HG02571 (cell line): ENCODE measurements around the gene NDUFS1.
"Not testable (repeated sequence)": the region's sequence is repeated elsewhere in the genome, so short reads cannot be mapped to it uniquely, and the experiment has no call there.

ENCODE experiments used
- ATAC-seq: cut with Tn5 transposase; IDR thresholded peaks from one replicate; pipeline ENCODE4 v1.9.1; 2021; ENCODE audit warnings: mild to moderate bottlenecking, moderate library complexity; ENCODE audit not compliant: unreplicated experiment

NDUFS1 gene

GRCh38 chr2:206159346-206160124 is at the start of gene NDUFS1, which contains the start of gene EEF1B2:
NDUFS1 (minus strand) TSS chr2:206159444; CDS start chr2:206153678, 5,766 bp downstream.
EEF1B2 (plus strand) TSS chr2:206159895; CDS start chr2:206159980, 85 bp downstream.
- ATAC-seq = peak; percentile 82

GRCh38 chr2:206208900-206209299 is 49.7 kb upstream of the NDUFS1 start:
- ATAC-seq = no peak

- ATAC-seq = not testable (repeated sequence)
Observed at GRCh38 chr2:206207316-206207715, 48.1 kb upstream of the NDUFS1 start.

GRCh38 chr2:206204710-206205109 is 45.5 kb upstream of the NDUFS1 start:
- ATAC-seq = no peak

- ATAC-seq = no peak
Observed at GRCh38 chr2:206203331-206203730, 44.1 kb upstream of the NDUFS1 start.

GRCh38 chr2:206202446-206202845 is 43.2 kb upstream of the NDUFS1 start:
- no peak for ATAC-seq

GRCh38 chr2:206201075-206201848 is 42.0 kb upstream of the NDUFS1 start:
- ATAC-seq = no peak

- ATAC-seq = no peak
Observed at GRCh38 chr2:206198677-206199076, 39.4 kb upstream of the NDUFS1 start.

- ATAC-seq = no peak
Observed at GRCh38 chr2:206193671-206194357, 34.6 kb upstream of the NDUFS1 start.

- no peak for ATAC-seq
Observed at GRCh38 chr2:206192157-206192556, 32.9 kb upstream of the NDUFS1 start.

- ATAC-seq = no peak
Observed at GRCh38 chr2:206190689-206191088, 31.4 kb upstream of the NDUFS1 start.

GRCh38 chr2:206190111-206190510 is 30.9 kb upstream of the NDUFS1 start:
- ATAC-seq = no peak

- ATAC-seq = no peak
Observed at GRCh38 chr2:206189691-206190090, 30.4 kb upstream of the NDUFS1 start.

- ATAC-seq = not testable (repeated sequence)
Observed at GRCh38 chr2:206181526-206181925, 22.3 kb upstream of the NDUFS1 start.

GRCh38 chr2:206176901-206177300 is 17.7 kb upstream of the NDUFS1 start:
- ATAC-seq = no peak

- ATAC-seq = no peak
Observed at GRCh38 chr2:206176121-206176520, 16.9 kb upstream of the NDUFS1 start.

GRCh38 chr2:206173147-206173546 is 13.9 kb upstream of the NDUFS1 start:
- ATAC-seq = no peak

- ATAC-seq = not testable (repeated sequence)
Observed at GRCh38 chr2:206171624-206172397, 12.6 kb upstream of the NDUFS1 start.

GRCh38 chr2:206168230-206168629 is 9.0 kb upstream of the NDUFS1 start:
- ATAC-seq = not testable (repeated sequence)

- no peak for ATAC-seq
Observed at GRCh38 chr2:206164261-206164862, 5.1 kb upstream of the NDUFS1 start.
